Activated CD4-positive, CD25-positive, alpha-beta regulatory T cell treated with anti-CD3 and anti-CD28 coated beads, Interleukin-2, amount 50 U/mL, for 72 hours (primary cell): ENCODE data around the gene HTR4.

Experiments
- DNase-seq: peaks from one replicate; pipeline ENCODE4 v3.0.0; 2021

HTR4 gene

DNA sequence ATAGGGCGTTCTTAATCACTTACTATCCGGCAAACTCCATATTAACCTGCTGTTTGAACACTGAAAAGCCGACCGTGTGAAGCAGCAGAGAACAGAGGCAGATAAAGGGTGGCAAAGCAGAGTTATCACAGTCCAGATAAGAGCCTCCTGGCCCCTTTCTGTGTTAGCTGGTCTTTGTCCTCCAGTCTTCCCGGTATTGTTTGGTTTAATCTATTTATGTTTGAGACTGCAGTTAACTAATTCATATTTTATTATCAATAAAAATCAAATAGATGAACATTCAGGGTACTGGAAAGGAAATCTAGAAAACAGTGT lies 6.0 kb upstream of the HTR4 start:
- DNase-seq, result no peak

DNA sequence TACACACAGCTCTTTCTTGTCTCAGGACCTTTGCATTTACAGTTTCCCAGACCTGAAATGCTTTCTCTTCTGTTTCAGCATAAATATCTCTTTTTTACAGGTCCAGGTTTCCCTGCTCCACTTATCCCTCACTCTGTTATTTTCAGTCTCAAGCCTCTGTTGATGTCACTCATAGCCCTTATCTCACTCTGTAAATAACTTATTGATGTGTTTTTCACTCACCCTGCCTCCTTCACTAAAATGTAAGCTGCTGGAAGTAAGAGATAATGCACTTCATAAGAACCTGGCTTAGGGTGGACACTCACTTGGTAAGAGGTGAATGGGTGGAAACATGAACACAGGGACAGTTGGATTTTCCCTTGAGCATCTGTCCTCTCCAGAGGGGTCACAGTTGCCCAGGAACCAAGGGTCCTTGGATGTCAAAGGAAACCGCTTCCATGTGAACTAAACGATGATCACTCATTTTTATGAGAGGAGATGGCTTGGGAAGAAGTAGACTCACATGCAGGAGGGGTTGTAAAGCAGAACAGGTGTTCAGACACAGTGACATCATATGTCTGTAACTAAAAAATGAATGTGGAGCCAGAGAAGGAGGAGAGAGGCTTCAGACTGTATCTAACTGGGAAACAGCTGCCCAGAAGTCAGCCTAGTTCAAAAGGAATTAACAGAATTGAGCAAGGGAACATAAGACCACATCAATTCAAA lies 5.5 kb upstream of the HTR4 start:
- no peak for DNase-seq

GRCh38 chr5:148653291-148653835 lies 964 bp downstream of the HTR4 start:
- no peak for DNase-seq

DNA sequence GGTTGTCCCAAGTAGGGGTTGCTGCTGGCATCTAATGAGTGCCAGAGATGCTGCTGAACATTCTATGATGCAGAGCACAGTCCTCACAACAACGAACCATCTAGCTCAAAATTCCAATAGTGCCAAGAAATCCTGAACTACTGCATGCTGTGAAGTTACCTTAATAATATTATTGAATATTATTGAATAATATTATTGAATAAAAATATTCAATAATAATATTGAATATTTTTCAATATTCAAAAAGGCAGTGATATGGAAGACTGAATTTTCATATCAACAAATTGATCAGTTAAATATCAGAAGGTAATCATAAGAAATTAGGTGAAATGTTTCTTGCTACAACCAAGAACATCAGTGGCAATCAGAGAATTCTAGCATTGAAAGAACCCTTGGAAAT lies 2.8 kb downstream of the HTR4 start:
- DNase-seq, result no peak

- no peak for DNase-seq
Measured at GRCh38 chr5:148645527-148645926, 8.8 kb downstream of the HTR4 start.

- DNase-seq, result no peak
Measured at GRCh38 chr5:148641735-148642134, 12.6 kb downstream of the HTR4 start.

- DNase-seq, result no peak
Measured at GRCh38 chr5:148640471-148640870, 13.9 kb downstream of the HTR4 start.

GRCh38 chr5:148639081-148639480 lies 15.2 kb downstream of the HTR4 start:
- no peak for DNase-seq

DNA sequence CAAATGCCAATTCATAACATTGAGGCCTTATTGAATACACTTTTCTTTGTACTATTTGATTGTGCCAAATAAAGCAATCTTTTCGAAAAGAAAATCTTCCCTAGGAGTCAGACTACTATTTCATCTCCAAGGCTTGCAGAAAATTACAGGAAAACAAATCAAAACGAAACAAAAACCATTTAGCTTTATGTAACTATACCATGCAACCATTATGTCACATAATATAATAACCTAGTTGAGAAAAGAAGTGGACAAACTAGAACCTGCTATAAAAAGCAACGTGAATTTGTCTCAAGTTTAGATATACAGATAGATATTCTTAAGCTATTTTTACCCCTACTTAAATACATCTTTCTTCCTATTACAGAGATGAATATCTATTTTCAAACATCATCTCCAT lies 18.0 kb downstream of the HTR4 start:
- no peak for DNase-seq

DNA sequence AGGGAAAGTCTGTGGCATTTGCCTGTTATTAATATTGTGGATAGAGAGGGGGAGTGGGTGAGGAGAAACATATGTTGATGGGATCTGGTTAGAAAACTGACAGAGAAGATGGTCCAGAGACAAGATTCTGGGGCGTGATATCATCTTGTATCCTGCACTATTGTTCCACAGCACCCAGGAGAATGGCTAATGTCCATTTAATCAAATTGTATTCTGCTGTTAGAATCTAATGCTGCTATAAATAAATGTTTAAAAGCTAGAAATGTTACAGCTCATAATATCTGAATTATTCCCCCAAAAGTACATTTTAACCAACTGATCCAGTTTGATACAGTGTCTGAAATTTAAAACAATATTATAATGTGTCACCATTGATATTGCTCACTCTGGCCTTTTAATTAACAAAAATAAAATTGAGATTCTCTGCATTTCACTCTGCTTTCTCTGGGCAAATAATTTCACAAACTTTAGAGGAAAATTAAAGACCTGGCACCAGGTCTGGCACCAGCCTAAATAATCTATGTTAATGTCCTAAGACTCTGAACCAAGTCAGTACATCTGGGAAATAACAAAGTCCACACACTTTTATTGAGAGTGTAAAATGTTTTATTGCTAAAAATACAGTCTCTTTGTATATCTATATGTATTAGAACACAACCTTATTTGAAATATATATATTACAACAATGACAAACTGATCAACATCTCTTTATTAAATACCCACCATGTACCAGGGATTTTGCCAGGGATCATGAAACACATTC lies 18.8 kb downstream of the HTR4 start:
- DNase-seq, result no peak

- DNase-seq, result no peak
Measured at GRCh38 chr5:148633067-148633377, 21.3 kb downstream of the HTR4 start.

- no peak for DNase-seq
Measured at GRCh38 chr5:148632255-148633066, 21.9 kb downstream of the HTR4 start.

DNA sequence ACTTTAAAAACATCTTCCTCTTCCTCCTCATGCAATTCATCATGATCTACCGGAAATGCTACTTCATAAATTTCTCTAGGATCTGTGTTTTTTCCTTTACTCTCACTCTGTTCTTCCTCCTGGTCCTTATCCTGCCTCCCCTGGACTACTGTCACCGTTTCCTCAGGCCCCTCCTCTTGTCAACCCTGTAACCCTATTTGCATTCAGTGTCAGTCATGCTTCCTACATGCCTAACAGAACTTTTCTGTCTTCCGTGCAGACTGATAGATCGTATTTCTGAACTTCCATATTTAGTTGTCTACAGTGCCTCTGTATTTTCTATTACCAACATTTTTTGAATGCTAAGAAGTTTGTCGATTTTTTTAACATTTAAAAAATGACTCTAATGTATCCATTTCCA lies 27.3 kb downstream of the HTR4 start:
- no peak for DNase-seq

- no peak for DNase-seq
Measured at GRCh38 chr5:148626081-148626613, 28.2 kb downstream of the HTR4 start.

GRCh38 chr5:148625250-148625649 lies 29.1 kb downstream of the HTR4 start:
- DNase-seq, result no peak

DNA sequence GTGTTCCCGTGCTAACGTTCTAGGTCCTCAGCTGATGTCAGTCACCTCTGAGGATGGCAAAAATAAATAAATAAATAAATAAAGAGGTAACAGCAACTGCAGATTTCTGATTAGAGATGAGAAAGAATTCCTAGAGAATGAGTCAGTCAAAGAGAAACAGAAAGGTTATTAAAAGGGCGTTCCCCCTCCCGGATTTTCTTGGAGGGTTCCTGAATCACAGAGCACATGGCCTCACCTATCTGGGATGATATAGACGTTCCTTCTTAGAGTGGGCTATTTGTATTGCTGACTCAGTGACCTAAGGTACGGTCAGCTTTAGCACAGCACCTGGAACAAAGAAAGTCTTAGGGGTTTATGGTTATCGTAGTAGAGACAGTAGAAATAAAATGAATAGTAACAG lies 30.6 kb downstream of the HTR4 start:
- DNase-seq, result no peak

- DNase-seq, result no peak
Measured at GRCh38 chr5:148623101-148623500, 31.2 kb downstream of the HTR4 start.

DNA sequence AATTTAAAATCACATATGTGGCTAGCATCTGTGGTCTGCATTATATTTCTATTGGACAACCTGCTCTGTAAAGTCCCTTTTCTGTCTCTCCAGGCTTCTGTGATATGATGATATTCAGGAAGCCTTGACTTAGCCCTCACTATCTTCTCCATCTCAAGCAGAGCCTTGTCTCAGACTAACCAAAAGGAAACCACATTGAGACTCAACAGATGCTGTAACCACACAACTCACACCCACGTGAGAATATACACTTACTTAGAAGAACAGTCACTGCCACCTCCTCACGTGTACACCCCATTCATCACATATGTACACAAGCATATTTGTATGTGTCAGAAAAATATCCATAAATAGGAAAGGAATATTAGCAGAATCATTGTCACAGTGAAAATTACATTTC lies 33.6 kb downstream of the HTR4 start:
- DNase-seq, result no peak

GRCh38 chr5:148620091-148620490 lies 34.2 kb downstream of the HTR4 start:
- no peak for DNase-seq

GRCh38 chr5:148619484-148619883 lies 34.8 kb downstream of the HTR4 start:
- no peak for DNase-seq

DNA sequence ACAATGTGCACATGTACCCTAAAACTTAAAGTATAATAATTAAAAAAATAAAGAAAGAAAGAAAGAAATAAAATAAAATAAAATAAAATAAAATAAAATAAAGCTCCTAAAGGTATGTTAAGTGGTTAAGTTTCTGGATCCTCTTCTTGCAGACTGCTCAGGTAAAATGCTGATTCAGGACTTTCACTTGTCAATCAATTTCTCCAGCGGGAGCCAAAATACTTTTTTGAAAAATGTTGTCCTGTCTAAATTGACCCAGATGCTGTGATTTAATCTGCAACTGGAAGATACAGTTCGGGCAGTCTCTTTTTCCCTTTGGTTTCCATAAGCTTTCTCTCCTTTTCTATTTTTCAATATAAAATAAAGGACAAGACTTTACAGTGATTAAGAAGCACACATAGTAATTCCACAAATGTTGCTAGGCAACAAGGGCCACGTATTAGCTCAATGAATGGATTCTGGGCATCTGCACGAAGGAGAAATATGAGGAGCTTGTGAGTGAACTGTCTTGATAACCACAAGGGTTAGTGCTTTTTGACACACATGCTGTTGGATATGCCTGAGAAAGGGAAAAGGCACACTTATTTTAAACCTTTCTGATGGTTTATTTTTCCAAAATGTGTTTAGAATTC lies 38.6 kb downstream of the HTR4 start:
- DNase-seq, result no peak

- DNase-seq, result no peak
Measured at GRCh38 chr5:148607406-148607805, 46.9 kb downstream of the HTR4 start.

- DNase-seq, result no peak
Measured at GRCh38 chr5:148606296-148606695, 48.0 kb downstream of the HTR4 start.
